IPS-18c (cell line): ENCODE measurements around the gene TSSK3.
"Not testable (repeated sequence)": the region's sequence is repeated elsewhere in the genome, so short reads cannot be mapped to it uniquely, and the experiment has no call there.

Experiments used
- H3K4me3 ChIP-seq: 2 replicates; pipeline ENCODE4 v1.7.0; 2013; ENCODE audit warnings: low read depth, mild to moderate bottlenecking, low read length, moderate library complexity; ENCODE audit not compliant: insufficient read depth
- H3K9me3 ChIP-seq: one replicate; pipeline ENCODE4 v1.6.1; 2013; ENCODE audit warnings: mild to moderate bottlenecking, low read length, moderate library complexity; ENCODE audit not compliant: control insufficient read depth, insufficient read depth

TSSK3 gene

DNA sequence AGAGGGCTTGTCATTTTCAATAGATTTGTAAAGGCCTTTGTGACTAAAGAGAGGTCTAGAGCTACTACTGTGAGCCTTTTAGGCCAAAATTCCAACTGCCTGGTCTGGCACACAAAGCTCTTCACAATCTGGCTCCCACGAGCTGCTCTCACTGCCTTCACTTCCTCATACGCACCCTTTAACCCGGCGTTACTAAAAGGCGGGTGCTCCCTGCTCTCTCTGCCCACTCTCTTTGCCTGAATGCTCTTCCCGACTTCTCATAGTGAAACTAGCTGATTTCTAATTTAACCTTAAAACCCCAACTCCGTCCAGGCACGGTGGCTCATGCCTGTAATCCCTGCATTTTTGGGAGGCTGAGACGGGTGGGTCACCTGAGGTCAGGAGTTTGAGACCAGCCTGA, 17.7 kb downstream of the TSSK3 start:
- no peak overlapping the region for H3K4me3 ChIP-seq
- peaks cover 3% of the 10 kb centered on the region for H3K9me3 ChIP-seq

GRCh38 chr1:32386676-32387392, 24.5 kb downstream of the TSSK3 start:
- no peaks in the 10 kb centered on the region for H3K9me3 ChIP-seq
- no peak overlapping the region for H3K4me3 ChIP-seq

- Histone ChIP-seq H3K4me3 (no peak overlapping the region), H3K9me3 (no peaks in the 10 kb centered on the region)
Observed at GRCh38 chr1:32388641-32389040, 26.3 kb downstream of the TSSK3 start.

GRCh38 chr1:32390904-32391870, 28.8 kb downstream of the TSSK3 start:
- H3K9me3 ChIP-seq: no peaks in the 10 kb centered on the region
- H3K4me3 ChIP-seq: no peak overlapping the region

DNA sequence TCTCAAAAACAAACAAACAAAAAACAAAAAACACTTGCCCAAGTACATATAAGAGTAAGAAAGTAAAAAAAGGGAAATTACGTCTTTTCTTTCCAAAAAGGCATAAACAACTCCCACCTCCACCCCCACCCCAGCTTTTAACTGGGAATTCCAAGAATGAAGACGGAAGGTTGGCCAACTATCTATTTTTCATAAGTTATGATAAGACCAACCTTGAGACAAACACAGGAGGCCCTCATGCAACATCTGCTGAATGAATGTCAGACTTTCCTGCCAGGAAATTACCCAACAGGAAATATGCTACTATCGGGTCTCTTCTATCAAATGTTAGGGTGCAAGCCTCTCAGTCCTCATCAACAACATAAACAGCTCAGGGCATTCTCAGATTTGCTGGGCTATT, 30.0 kb downstream of the TSSK3 start:
- Histone ChIP-seq H3K9me3 (no peaks in the 10 kb centered on the region), H3K4me3 (no peak overlapping the region)

GRCh38 chr1:32393136-32393535, 30.8 kb downstream of the TSSK3 start:
- H3K9me3 ChIP-seq: no peaks in the 10 kb centered on the region
- H3K4me3 ChIP-seq: peak overlapping the region; percentile 100; the same call in 1 of the 2 replicates

GRCh38 chr1:32393832-32394140, 31.4 kb downstream of the TSSK3 start:
- Histone ChIP-seq H3K4me3 (peak overlapping the region; percentile 100), H3K9me3 (no peaks in the 10 kb centered on the region)

GRCh38 chr1:32394141-32394889, 32.0 kb downstream of the TSSK3 start, which contains the start of gene BSDC1:
Gene BSDC1, minus strand, starts transcription at chr1:32394441. Its CDS starts 27 bp downstream, at chr1:32394414.
- H3K4me3 ChIP-seq: peak within 1 kb of the TSS; percentile 100
- H3K9me3 ChIP-seq: no peaks in the 10 kb centered on the region

- peak overlapping the region; percentile 73 for H3K4me3 ChIP-seq
- no peaks in the 10 kb centered on the region for H3K9me3 ChIP-seq
Observed at GRCh38 chr1:32394890-32395432, 32.6 kb downstream of the TSSK3 start.

GRCh38 chr1:32396524-32396923, 34.2 kb downstream of the TSSK3 start:
- H3K4me3 ChIP-seq, H3K9me3 ChIP-seq: not testable (repeated sequence)

GRCh38 chr1:32398401-32398800, 36.1 kb downstream of the TSSK3 start:
- no peaks in the 10 kb centered on the region for H3K9me3 ChIP-seq
- no peak overlapping the region for H3K4me3 ChIP-seq

DNA sequence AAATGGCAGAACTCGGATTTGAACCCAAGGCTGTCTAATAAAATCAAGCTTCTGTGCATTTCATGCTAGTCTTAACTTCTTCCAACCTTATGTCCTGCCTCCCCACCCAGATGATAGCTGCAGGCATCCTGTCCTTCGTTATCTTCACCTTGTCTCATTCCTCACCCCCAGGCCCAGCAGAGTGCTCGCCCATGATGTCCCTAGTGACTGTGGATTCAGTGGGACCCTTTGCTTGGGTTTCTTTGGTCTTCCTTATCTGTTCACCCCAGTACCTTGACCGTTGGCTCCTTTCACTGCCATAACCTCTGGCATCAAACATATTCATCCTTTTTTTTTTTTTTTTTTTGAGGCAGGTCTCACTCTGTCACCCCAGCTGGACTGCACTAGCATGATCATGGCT, 37.5 kb downstream of the TSSK3 start:
- H3K9me3 ChIP-seq: no peaks in the 10 kb centered on the region
- no peak overlapping the region for H3K4me3 ChIP-seq

DNA sequence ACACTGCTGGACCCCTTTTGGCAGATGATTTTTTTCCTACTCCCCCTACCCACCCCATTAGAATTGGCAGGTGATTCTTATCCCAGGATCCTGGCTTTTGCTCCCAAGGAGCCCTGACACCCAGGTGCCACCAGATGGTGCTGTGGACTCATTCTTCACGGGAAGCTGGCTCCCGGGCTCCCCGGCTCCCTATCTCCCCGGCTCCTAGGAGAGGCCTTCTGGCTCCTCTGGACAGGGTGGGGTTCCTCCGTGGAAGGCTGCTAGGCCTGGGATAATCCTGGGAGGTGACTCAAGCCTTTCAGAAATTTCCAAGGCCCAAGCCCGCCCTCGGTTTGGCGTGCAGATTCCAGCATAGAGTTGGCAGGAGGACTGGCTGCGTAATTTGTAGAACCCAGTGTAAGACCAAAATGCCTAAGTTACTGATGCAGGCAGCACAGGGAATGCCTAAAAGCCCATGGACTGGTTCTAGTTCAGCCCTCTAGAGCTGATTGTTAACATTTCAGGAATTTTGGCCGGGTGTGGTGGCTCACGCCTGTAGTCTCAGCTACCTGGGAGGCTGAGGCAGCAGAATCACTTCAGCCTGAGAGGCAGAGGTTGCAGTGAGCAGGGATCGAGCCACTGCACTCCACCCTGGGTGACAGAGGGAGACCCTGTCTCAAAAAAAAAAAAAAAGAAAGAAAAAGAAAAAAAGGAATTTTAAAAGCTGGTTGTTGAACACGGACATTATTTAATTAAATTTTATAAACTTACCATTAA, 38.7 kb downstream of the TSSK3 start:
- no peaks in the 10 kb centered on the region for H3K9me3 ChIP-seq
- H3K4me3 ChIP-seq: no peak overlapping the region

DNA sequence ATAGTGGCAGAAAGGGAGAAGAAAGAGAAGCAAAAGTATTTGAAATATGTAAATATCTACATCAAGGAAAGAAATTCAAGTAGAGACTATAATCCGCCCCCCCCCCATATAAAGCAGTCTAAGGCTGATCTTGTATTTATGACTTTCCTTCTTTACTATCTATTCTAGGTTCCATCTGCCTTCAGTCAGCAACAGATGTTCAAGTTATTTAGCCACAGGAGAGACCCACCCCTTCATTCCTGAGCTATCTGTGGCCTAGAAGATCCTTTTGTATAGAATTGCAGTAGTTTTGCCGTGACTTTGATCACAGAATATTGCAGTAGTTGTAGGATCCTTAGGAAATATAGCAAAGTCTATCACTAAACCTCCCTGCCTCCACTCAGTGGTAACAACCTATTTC, 42.6 kb downstream of the TSSK3 start:
- Histone ChIP-seq H3K4me3 (no peak overlapping the region), H3K9me3 (no peaks in the 10 kb centered on the region)

DNA sequence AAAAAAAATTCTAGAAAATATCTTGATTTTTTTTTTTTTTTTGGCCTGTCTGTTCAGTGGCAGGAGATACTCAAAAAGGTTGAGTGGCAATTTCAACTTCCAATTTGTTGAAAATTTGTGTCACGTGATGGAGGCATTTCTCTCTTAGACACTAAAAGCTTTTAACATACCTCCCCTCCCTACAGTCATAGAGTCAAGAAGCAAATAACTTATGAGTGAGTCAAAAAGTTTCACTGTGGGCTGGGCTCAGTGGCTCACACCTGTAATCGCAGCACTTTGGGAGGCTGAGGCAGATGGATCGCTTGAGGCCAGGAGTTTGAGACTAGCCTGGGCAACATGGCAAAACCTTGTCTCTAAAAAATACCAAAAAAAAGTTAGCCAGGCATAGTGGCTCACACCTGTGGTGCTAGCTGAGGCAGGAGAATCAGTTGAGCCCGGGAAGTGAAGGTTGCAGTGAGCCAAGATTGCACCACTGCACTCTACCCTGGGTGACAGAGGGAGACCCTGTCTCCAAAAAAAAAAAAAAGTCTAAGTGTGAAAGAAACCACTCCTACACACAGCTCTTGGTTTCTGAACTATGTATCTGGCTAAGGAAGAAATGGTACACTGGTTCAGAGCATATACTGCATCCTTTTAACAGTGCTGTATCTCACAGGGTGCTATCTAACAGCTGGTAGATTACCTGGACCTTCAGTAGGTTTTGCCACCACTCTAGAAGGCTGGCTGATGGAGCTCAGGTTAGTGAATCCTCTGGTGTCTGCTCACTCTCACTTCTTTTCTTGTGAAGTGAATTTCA, 43.5 kb downstream of the TSSK3 start:
- H3K4me3 ChIP-seq: no peak overlapping the region
- no peaks in the 10 kb centered on the region for H3K9me3 ChIP-seq

DNA sequence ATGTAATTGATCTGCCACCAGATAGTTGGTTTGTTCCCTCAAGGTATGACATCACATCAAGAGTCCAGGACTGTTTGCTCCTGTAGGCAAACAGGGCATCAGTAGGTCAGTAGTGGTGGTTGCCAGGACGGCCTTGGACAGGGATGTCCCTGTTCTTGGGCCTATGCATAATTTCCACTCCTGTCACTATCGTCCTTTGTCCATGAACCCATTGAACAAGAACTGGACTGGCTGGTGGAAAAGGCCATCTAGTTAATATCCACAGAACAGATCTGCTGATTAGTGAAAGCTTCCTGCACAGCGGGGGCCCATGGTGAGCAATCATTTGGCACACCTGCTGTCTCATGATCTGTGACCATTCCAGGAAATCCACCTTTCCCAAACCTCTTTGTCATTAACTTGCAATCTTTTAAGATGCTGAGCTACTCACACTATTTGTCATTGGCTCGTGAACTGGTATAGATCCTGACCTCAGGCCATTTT, 44.3 kb downstream of the TSSK3 start:
- Histone ChIP-seq H3K9me3 (no peaks in the 10 kb centered on the region), H3K4me3 (no peak overlapping the region)
